CD4-positive, alpha-beta T cell treated with Interleukin-21 for 1 hour (primary cell): ENCODE measurements around the gene PTTG1IP.

Source experiments
- DNase-seq: peaks from one replicate; pipeline ENCODE4 v3.0.0-alpha.2; 2020

Gene PTTG1IP

DNA sequence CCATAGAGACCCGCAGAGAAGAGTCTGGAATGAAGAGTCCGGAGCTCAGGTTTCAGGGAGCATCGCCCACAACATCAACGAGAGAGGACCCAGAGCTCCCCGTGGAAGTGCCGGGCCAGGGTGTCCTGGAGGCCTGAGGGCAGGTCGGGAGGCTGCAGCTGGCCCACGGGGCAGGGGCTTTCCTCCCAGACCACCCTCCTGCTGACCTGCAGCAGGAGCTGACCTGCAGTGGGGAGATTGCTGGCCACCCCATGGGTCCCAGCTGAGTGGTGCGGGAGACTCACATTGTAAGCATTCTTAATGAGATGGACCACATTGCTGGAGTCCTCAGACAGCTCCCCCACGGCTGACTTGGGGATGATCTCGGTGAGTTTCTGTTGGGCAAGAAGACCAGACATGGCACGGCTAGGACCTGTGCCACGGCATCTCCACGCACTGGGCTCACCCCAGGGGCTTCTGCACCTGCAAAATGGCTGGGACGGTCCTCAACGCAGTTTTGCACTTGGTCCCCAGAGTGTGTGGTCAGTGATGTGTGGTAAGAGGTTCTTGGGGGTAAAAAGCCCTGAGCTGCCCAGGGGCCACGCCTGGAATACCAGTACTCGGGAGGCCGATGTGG is 21.3 kb upstream of the PTTG1IP start:
- DNase-seq, result no peak

- no peak for DNase-seq
Measured at GRCh38 chr21:44893948-44894656, 20.6 kb upstream of the PTTG1IP start.

GRCh38 chr21:44893278-44893556 is 19.7 kb upstream of the PTTG1IP start:
- DNase-seq, result no peak

- peak; percentile 82 for DNase-seq
Measured at GRCh38 chr21:44892536-44893277, 19.2 kb upstream of the PTTG1IP start.

GRCh38 chr21:44892095-44892494 is 18.6 kb upstream of the PTTG1IP start:
- DNase-seq, result no peak

DNA sequence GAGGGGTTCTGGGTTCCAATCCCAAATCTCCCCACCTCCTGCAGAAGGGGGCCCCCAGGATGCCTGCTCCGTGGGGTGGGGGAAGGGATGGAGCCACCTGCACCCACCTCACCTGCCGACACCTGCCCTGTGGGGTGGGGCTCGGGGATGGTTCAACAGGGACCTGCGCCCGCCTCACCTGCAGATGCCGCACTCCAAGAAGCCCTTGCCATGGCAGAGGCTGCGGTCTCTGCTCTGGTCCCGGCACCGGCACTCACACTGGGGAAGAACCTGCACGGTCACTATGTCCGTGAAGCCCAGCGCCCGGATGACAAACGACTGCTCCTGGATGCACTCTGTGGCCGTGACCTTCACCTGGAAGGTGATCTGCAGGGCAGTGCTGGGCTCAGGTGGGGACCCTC is 18.1 kb upstream of the PTTG1IP start:
- DNase-seq, result no peak

- DNase-seq, result no peak
Measured at GRCh38 chr21:44890961-44891541, 17.6 kb upstream of the PTTG1IP start.

DNA sequence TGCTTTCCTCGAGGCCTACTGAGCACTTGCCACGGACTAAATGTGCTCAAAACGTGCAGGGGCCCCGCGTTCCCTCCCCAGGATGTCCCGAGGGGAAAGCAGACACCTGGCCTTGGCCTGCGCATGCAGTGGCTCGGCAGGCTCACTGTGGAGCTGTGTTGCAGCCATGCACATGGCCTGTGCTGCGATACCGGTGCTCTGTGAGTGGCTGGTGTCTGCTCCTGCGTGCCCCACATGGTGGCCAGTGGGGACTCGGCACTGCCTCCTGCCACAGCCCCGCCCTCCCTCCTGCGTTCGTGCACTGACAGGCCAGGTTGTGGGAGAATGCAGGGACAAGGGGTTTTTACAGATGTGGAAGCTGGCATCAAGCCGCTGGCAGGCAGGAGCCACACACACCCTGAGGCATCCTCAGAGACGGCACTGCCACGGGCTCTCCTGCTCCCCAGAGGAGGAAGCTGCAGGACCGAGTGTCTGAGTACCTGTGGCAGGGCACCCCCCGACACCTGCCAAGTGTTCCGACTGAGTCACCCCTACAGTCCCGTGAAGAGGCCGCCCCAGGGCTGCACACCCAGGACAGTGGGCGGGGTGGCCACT is 16.9 kb upstream of the PTTG1IP start:
- DNase-seq, result no peak

DNA sequence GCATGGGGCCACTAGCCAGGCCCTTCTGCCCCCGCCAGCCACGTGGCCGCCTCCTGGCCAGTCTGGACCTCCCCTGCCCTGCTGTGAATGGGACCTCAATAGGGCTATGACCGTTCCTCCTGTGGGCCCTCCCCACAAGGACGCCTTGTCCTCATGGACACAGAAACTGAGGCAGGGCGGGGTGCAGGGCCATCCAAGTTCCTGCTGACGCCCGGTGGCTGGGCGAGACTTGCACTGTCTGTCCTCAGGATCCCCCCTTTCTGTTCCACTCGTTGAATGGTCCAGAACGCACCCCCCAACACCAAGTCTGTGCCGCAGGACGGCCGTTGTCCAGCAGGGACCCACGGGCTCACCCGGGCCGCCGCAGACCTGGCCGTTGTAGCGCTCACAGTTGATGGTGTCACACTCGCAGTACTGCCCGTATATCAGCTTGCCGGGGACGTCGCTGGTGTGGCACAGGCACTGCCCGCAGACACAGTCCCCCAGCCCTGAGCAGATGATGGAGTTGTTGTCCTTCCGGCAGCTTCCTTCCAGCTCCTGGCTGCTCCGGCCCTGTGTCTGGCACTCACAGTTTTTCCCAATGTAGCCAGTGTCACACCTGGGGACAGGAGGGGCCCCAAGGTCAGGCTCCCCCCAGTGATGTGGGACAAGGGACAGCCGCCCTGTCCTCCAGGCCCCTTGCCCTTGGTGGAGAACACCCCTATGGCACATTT is 16.3 kb upstream of the PTTG1IP start:
- DNase-seq, result no peak

- no peak for DNase-seq
Measured at GRCh38 chr21:44888581-44889550, 15.4 kb upstream of the PTTG1IP start.

- no peak for DNase-seq
Measured at GRCh38 chr21:44887807-44888580, 14.5 kb upstream of the PTTG1IP start.

- no peak for DNase-seq
Measured at GRCh38 chr21:44887126-44887806, 13.8 kb upstream of the PTTG1IP start.

DNA sequence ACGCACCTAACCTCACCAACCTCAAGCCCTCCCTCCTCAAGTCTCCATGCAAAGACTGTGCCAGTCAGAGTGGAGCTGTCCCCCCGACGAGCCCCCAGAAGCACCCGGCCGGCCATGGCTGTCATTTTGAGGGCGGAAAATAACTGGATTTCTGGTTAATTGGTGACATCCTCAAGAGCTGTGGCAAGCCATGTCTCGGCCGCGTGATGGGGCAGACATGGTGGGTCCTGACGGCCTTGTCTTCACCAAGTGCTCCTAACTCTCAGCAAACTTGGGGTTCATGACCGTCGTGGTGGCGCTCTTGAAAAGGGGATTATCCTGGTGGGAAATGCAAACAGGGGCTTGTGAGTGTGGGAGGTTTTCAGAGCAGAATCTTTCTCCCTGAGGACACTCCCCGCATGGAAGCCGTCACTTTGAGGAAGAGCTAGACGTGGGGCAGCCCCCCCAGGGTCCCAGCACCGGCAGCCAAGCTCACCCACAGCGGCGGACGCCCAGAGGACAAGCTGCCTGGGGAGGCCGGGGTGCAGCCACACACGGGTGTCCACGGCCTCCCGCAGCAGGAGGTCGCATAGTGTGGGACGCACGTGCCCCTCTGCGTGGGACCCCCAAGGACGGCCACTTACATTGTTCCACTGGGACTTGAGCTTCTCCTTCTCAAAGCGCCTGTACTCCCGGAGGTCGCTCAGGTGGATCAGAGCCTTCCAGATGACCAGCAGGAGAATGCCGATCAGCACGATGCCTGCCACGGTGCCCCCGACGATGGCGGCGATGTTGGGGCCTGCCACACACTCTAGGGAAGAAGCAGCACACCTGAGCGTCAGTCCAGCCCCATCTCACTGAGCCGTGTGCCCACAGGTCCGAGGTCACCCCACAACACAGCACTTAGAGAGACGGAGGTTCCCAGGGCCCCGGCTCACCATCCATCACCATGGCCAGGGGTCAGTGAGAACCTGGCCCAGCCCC is 12.9 kb upstream of the PTTG1IP start:
- no peak for DNase-seq

GRCh38 chr21:44885615-44886014 is 12.1 kb upstream of the PTTG1IP start:
- no peak for DNase-seq

- DNase-seq, result no peak
Measured at GRCh38 chr21:44884097-44884496, 10.6 kb upstream of the PTTG1IP start.

DNA sequence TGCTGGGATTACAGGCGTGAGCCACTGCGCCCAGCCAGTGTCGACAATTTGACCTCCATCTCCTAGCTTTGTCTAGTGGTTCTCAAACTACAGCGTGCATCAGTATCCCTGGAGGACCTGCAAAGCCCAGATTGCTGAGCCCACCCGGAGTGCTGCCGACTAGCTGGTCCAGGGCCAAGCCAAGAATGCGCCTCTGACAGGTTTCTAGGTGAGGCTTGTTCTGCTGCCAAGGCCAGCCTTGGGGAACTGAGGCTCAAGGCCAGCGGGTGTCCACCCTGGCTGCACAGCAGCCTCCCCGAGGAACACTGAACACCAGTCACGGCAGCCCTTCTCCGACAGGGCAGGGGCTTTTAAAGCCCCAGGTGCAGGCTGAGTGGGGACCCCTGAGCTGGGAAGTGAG is 9.8 kb upstream of the PTTG1IP start:
- DNase-seq, result no peak

- DNase-seq, result no peak
Measured at GRCh38 chr21:44881198-44881872, 7.8 kb upstream of the PTTG1IP start.
